GM23338 (cell line): ENCODE results near the gene STX1B.

Source experiments
- EZH2 ChIP-seq: fragments of 200-600 bp; sonication (generic); IDR thresholded peaks from one replicate; pipeline ENCODE4 v1.8.0; 2017; ENCODE audit warnings: antibody characterized with exemption, mild to moderate bottlenecking, low read depth; ENCODE audit not compliant: unreplicated experiment
- EZH2phosphoT487 ChIP-seq: fragments of 200-600 bp; sonication (generic); IDR thresholded peaks from one replicate; pipeline ENCODE4 v1.8.1; 2018; ENCODE audit warnings: antibody characterized with exemption; ENCODE audit not compliant: unreplicated experiment
- POLR2AphosphoS5 ChIP-seq: IDR thresholded peaks from 2 replicates; pipeline ENCODE4 v1.6.1; 2016; ENCODE audit warnings: antibody characterized with exemption, low read depth
- TF ChIP-seq, protein P1 (sequence below), 2 experiments: fragments of 200-600 bp in 1 of 2; sonication (generic) in 1 of 2; conservative IDR thresholded peaks; 2 replicates each; pipeline versions ENCODE4 v1.5.1 to v1.6.1; 2016 to 2017; ENCODE audit warnings: antibody characterized with exemption in 2 of 2, low read depth in 2 of 2, mild to moderate bottlenecking in 2 of 2, moderate library complexity in 1 of 2

DNA sequence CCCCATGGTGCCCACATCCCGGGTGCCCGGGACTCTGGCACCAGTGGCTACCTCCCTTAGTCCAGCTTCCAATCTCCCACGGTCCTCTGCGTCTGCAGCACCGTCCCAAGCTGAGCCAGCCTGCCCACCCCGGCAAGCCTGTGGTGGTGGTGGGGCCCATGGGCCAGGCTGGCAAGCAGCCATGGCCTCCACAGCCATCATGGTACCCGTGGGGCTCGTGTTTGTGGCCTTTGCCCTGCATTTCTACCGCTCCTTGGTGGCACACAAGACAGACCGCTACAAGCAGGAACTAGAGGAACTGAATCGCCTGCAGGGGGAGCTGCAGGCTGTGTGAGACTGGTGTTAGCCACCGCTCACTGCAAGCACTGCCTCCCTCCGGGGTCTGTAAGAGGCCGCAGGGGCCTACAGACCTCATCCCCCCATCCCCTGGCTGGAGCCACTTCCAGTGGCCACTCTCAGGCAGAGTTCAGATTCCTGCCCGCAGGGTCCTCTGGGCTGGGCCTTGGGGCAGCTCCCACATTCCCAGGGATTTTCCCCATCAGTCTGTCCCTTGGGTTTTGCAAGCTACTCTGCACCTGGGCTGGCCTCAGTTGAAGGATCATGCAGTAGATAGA lies 56.8 kb downstream of the STX1B start:
- TF ChIP-seq, protein P1, sequence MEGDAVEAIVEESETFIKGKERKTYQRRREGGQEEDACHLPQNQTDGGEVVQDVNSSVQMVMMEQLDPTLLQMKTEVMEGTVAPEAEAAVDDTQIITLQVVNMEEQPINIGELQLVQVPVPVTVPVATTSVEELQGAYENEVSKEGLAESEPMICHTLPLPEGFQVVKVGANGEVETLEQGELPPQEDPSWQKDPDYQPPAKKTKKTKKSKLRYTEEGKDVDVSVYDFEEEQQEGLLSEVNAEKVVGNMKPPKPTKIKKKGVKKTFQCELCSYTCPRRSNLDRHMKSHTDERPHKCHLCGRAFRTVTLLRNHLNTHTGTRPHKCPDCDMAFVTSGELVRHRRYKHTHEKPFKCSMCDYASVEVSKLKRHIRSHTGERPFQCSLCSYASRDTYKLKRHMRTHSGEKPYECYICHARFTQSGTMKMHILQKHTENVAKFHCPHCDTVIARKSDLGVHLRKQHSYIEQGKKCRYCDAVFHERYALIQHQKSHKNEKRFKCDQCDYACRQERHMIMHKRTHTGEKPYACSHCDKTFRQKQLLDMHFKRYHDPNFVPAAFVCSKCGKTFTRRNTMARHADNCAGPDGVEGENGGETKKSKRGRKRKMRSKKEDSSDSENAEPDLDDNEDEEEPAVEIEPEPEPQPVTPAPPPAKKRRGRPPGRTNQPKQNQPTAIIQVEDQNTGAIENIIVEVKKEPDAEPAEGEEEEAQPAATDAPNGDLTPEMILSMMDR (conservative IDR thresholded peaks at IDR 0.05; ENCODE audit: low read depth in 2 of 2): peak; percentile 80 to 87
- TF ChIP-seq EZH2: no peak
- no peak for TF ChIP-seq EZH2phosphoT487
- TF ChIP-seq POLR2AphosphoS5: no peak
